Activated naive CD4-positive, alpha-beta T cell treated with Interleukin-2 at 50 U/mL for 16 hours (primary cell): ENCODE data around the gene ZNF2.

Source experiments
- DNase-seq: peaks from one replicate; pipeline ENCODE4 v3.0.0-alpha.2; 2020

ZNF2 gene

GRCh38 chr2:95207111-95207961 is 41.7 kb downstream of the ZNF2 start, which contains the start of gene ZNF892:
TSS of gene ZNF892 (plus strand) at chr2:95207521. CDS start at chr2:95207816, 295 bp downstream.
- peak; percentile 81 for DNase-seq

- no peak for DNase-seq
Measured at GRCh38 chr2:95208106-95208505, 42.5 kb downstream of the ZNF2 start.

- DNase-seq = no peak
Measured at GRCh38 chr2:95215018-95215612, 49.5 kb downstream of the ZNF2 start.

- no peak for DNase-seq
Measured at GRCh38 chr2:95220449-95220848, 54.8 kb downstream of the ZNF2 start.

GRCh38 chr2:95225658-95226057 is 60.0 kb downstream of the ZNF2 start:
- no peak for DNase-seq

- peak; percentile 6 for DNase-seq
Measured at GRCh38 chr2:95231723-95232122, 66.1 kb downstream of the ZNF2 start.

- no peak for DNase-seq
Measured at GRCh38 chr2:95232232-95232631, 66.6 kb downstream of the ZNF2 start.
